Measurements from ENCODE around the gene GARIN5B.

GARIN5B gene

DNA sequence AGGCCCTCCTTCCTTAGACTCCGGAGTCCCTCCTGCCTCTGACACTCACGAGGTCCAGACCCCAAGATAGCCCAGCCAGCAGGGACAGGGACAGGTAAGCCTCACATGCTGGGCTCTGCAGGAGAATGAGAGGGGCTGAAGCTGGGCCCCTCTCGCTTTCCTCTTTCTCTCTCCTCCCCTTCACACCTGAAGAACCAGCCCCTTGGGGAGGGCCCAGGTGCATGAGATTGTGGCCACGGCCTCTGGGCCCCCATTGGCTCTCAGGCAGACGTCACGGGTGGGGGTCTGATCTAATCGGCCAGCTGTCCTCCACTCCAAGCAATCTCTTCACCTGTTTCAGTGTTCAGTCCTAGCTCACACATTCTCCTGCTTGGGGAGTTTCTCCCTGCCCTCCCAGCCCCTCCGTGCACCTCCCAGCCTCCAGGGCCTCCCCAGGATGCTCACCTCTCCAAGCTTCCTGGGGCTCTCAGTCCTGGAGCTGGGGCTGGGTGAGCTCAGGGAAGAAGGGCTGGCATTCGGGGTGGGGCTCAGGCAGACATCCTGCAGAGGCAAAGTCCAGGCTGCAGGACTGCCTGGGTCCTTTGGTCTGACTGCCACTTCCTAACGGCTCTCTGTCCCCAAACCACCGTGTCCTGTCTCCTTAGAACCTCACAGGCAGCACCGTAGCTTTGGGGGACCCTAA is 40.7 kb downstream of the GARIN5B start:
- DNase-seq (ENCODE audit: low read depth) = no peak

DNA sequence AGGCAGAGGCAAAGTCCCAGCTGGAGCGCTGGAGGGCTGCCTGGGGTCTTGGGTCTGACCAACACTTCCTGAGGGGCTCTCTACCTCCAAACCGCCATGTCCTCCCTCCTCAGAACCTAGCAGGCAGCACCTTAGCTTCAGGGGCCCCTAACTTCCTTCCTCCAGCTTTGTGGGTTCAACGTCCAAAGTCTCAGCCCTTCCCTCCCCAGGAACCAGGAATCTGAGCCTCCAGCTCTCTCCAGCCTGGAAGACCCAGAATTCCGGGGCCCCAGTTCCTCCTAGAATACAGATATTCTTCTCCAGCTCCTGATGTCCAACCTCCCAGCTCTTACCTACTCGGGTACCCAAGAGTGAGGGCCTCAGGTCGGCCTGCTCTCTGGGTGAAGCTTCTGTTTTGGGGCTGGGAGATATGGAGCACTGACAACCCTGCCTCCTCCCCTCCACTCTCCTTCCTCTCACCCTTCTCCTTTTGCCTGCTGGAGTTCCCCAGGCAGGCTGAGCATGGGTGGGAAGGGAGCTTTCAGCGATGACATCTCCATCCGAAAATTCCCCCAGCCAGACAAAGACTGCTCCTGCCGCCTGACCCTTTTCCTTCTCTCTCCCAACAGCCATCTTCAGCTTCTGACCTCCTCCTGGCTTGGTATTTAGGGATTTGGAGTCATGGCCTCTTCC is 41.5 kb downstream of the GARIN5B start:
- DNase-seq (ENCODE audit: low read depth) = no peak

DNA sequence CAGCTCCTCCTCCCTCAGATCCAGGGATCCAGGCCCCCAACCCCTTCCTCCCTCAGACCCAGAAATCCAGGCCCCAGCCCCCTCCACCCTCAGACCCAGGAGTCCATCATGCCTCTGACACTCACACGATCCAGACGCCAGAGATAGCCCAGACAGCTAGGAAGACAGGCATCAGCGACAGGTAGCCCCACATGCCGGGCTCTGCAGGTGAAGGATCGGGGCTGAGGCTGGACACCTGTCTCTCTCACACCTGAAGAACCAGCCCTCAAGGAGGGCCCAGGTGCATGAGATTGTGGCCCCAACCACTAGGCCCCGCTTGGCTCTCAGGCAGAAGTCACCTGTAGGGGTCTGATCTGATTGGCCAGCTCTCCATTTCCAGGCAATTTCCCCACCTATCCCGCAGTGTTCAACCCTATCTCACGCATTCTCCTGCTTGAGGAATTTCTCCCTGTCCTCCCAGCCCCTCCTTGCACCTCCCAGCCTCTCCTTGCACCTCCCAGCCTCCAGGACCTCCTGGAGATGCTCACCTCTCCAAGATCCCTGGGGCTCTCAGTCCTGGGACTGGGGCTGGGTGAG is 42.1 kb downstream of the GARIN5B start:
- DNase-seq (ENCODE audit: low read depth) = no peak

DNA sequence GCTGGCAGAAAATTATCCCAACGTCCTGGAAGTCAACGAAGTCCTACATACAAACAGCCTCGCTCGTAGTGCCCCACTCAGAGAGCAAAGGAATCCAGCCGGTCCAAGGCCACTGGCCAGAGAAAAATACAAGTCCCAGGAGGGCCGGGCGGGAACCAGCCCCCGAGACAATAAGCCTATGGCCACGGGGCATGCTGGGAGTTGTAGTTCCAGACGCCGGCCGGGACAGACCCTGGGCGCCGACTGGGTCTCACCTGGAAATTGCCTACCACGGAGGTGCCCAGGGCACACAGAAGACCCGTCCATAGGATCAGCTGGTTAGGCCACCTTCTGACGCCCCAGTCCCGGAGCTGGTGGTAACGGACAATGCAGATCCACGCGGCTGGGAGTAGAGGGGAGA is 43.3 kb downstream of the GARIN5B start:
- no peak for DNase-seq (ENCODE audit: low read depth)

DNA sequence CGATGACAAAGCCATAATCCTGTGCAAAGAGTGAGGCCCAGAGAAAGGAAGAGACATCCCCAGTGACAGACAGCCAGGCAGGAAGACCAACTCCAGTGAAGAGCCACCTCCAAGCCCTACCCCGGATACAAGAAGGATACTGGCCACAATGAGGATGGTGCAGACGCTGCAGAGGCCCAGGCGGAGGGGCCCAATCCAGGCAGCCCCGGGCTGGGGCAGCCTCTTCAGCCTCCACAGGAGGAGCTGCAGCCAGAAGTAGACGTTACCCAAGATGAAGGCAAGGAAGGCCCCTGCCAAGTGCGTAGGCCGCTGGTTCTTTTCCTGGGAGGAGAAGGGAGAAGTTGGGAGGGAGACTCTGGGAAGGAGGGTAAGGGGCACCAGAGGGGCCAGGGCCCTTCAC is 46.4 kb downstream of the GARIN5B start:
- no peak for DNase-seq (ENCODE audit: low read depth)

DNA sequence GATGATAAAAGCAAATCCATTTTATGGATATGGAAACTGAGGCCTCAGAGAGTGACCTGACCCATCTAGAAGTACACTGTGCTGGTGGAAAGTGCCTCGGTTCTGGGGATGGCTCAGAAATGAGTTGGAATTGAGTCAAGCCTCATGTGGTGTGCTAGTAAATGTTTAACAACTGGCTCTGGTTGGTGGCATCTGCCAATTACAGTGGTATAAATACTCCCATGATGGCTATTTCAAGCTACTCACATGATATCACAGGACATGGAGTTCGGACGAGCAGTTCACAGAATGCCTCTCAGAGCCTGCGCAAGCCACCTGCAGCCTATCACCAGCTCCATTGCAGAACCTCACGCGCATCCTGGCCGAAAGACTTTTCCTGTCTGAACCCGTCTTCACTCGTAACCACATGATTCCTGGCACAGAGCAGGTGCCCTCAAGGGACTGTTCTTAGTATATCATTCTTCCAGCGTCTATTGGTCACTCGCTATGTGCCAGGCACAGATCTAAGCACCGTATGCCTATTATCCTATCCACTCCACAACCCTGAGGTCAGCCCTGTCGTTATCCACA is 47.0 kb downstream of the GARIN5B start:
- DNase-seq (ENCODE audit: low read depth) = no peak

DNA sequence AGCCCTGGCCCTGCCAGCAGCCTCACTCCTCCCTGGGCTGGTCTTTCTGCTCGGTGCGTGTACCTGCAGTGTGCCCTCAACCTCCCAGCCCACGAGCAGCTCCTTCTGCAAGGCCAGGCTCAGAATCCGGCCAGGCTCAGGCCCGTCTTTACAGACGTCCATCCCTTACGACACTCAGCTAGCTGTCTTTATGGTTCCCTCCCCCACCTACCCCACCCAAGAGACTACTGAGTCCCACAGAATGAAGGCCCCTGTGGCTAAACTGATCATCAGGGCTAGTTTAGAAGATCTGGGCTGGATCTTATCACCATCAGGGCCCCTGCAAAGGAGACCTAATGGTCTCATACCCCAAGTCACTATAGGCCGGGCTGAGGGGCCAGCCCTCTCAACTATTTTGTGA is 48.7 kb downstream of the GARIN5B start:
- DNase-seq (ENCODE audit: low read depth) = no peak

DNA sequence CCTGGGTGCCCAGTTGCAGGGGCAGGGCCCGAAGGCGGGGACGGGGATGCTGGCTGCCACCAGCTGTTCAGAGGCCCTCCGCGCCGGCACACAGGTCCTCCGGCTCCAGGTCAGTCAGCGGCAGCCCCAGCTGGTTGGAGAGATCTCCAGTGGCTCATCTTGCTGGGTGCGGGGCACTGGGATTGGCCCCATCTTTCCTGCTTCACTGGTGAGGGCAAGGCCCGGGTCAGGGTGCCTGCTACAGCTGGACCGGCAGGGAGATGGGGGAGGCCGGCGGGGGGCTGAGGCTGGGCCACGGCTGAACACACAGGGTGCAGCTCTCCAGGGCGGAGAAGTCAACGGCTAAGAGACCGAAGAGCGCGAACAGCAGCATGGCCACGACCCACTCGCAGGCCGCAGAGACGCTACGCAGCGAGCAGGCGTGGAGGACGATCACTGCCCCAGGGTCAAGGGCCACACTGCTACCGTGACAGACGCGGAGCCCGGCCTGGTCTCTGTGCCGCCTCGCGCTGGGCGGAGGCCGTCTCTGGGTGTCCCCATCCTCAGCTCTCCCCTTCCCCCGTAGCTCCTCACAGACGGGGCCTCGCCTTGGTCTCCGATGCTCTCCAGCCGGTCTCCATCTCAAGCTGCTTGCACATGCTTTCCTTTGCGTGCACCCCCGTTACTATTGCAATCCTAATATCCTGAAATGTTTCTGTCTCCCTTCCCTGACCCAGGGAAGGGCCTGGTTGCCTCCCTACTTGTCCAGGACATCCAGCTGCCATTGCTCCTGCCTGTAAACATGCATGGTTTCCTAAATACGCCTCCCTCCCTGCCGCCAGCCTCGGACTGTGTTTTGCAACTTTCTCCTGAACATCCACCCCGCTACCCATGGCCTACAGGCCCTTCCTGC is 50.2 kb downstream of the GARIN5B start:
- DNase-seq (ENCODE audit: low read depth) = no peak

DNA sequence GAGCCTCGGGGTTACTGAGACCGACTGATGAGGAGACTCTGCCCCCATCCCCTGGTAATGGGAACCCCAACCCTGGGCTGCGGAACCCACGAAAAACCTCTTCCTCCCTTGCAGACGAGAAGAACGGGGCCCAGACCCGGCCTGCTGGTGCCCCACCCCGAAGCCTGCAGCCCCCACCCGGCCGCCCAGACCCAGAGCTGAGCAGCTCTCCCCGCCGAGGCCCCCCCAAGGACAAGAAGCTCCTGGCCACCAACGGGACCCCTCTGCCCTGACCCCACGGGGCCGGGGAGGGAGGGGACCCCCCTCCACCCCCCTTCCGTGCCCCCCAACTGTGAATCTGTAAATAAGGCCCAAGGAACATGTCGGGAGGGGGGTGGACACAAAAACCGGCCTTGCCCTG is 51.3 kb downstream of the GARIN5B start:
- no peak for DNase-seq (ENCODE audit: low read depth)

DNA sequence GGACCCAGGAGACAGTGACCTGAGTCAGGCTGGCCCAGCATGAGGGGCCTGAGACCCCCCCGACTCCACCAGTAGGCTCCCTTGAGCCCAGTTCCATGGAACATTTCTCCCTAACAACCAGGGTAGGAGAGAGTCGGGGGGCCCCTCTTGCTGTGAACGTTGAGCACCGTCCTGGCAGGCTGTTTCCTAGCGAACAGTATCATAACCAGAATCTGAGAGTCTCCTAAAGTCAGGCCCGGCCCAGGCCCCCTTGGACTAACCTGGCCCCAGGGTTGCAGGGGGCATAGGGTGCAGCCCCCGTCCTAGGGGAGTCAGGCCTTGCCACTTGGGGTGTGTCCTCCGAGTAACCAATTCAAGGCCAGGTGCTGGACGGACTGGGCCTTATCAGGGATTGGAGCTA is 51.7 kb downstream of the GARIN5B start:
- DNase-seq (ENCODE audit: low read depth) = no peak

DNA sequence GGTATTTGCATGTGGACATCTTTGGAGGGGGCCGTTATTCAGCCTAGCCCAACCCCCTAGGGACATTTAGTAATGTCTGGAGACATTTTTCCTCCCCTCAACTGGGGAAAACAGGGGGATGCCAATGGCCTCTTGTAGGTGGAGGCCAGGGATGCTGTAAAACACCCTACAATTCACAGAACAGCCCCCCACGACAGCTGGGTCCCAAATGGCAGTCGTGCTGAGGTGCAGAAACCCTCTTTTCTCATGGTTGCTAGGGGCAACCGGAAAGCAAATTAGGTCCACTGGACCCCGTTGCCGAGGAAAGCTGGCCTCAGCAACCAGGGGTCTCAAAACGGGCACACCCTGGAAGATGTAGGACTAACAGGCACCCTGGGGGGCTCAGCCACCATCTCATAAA is 52.6 kb downstream of the GARIN5B start:
- no peak for DNase-seq (ENCODE audit: low read depth)

DNA sequence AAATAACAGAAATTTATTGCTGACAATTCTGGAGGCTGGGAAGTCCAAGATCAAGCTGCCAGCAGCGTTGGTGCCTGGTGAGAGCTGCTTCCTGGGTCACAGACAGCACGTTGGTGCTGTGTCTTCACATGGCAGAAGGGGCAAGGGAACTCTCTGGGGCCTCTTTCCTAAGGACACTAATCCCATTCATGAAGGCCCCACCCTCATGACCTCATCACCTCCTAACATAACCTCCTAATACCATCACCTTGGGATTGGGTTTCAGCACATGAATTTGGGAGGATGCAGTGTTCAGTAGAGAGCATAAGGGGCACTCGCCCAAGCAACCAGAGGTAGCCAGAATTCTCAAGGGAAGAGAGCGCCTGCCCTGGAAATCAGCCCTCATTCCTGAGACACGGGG is 53.6 kb downstream of the GARIN5B start:
- DNase-seq (ENCODE audit: low read depth) = no peak

DNA sequence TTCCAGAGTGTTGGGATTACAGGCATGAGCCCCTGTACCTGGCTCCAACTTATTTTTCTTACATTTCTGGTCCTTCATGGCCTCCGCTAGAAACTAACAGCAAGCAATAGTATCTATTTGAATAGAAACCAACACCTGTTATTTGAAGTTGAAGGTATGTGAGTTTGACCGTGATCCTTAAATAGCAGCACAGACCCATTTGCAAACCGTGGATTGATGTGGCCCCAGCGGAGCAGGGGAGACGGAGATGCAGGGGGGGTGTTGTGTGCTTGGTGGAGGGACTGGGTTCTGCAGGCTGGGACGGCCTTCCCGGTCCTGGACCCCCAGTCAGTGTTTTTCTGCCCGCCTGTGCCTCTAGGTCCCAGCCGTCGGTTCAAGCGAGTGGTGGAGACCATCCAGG is 54.8 kb downstream of the GARIN5B start:
- no peak for DNase-seq (ENCODE audit: low read depth)

DNA sequence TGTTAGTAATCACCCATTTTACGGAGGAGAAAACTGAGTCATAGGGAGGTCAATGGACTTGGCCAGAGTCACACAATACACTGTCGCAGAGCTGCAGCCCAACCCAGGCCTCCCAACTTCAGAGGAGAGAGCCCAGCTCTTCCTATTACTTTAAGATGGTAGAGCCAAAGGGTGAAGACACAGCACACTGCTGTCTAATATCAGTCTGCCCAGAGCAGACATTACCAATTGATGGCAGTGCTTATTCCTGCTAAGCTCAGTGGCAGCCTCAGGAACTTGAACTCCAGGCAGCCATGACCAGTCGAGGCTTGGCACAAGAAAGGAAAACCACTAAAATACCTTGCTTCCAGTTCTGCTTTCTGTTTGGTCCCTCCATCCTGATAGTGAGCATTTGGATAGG is 56.3 kb downstream of the GARIN5B start:
- DNase-seq (ENCODE audit: low read depth) = no peak

DNA sequence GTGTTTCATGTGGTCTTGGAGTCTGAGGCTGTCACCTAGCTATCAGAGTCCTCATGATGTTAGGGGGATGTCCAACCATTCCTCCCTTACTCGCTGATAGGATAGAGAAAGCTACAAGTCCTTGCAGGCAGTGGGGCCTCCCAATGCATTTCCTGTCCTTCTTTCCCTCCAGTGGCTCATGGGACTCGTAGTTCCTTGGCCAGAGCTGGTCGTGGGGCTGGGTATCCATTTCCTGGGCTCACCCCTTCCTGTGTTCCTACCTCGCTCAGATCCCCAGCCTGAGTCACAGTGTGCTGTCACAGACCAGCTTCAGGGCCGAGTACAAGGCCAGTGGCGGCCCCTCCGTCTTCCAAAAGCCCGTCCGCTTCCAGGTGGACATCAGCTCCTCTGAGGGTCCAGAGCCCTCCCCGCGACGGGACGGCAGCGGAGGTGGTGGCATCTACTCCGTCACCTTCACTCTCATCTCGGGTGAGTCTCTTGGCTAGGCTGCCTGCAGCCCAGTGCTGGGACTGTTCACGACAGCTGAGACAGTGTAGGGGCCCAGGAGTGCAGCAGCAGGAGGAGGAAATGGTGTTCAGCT is 57.0 kb downstream of the GARIN5B start:
- DNase-seq (ENCODE audit: low read depth) = no peak

DNA sequence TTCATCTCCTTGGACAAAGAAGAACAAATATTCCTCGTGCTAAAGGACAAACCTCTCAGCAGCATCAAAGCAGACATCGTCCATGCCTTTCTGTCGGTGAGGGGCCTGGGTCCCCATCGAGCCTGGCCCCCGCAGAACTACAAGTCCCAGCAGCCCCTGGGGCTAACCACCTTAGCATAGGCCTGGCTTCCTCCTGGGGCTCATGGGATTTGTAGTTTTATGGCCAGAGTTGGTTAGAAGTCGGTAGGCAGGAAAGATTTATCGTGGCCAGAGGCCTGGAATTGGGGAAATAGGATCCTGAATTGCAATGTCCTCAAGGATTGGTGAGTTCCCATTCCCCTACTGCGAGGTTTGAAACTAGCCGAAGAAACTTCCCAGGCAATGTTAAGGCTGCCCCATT is 57.6 kb downstream of the GARIN5B start:
- DNase-seq (ENCODE audit: low read depth) = peak; percentile 23

DNA sequence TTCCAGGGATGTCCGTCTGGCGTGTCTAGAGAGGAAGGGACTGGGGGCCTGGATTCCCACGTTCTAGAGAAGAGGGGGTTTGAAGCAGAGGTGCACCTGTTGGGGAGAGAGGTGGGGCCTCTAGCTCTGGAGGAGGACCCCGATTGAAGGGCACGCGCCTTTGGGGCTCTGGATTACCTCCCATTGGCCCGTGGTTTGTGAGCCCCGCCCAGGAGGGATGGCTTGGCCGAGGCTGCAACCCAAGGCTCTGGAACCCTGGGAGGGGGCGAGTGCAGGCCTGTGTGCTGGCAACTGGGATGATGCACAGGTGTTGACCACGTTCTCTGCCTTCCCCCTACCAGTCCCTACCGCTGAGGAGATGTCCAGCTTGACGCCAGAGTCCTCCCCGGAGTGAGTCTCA is 58.1 kb downstream of the GARIN5B start:
- no peak for DNase-seq (ENCODE audit: low read depth)

All from activated T-cell treated with anti-CD3 and anti-CD28 coated beads for 24 hours (primary cell).